Mesothelial cell of epicardium (in vitro differentiated cells): ENCODE results near the gene GNG3. TPM values are rescaled to one million over a fixed set of nuclear protein-coding genes. Genes with fewer than 3 reads are reported as not detected.
A peak's percentile ranks its signal among the peaks of the same experiment; 100 is the strongest.

ENCODE experiments used
- DNase-seq, 2 experiments: peaks; one replicate each; pipeline ENCODE4 v3.0.0; 2021; ENCODE audit warnings: low spot score in 2 of 2; ENCODE audit not compliant: unreplicated experiment in 2 of 2
- H3K27ac Mint-ChIP-seq: 2 replicates; pipeline ENCODE4 v1.8.0; 2021; ENCODE audit warnings: mixed read lengths
- H3K27me3 Mint-ChIP-seq: 2 replicates; pipeline ENCODE4 v1.8.0; 2021; ENCODE audit warnings: low read depth, mixed read lengths
- H3K36me3 Mint-ChIP-seq: 2 replicates; pipeline ENCODE4 v1.8.0; 2021; ENCODE audit warnings: mixed read lengths
- H3K4me1 Mint-ChIP-seq: 2 replicates; pipeline ENCODE4 v1.8.0; 2021; ENCODE audit warnings: mixed read lengths
- H3K4me3 Mint-ChIP-seq: 2 replicates; pipeline ENCODE4 v1.8.0; 2021; ENCODE audit warnings: mild to moderate bottlenecking, moderate library complexity, mixed read lengths
- H3K9me3 Mint-ChIP-seq: 2 replicates; pipeline ENCODE4 v1.8.0; 2021; ENCODE audit warnings: mixed read lengths
- CTCF ChIP-seq: fragments of 200-600 bp; sonication (generic); IDR thresholded peaks from one replicate; pipeline ENCODE4 v1.5.0; 2021; ENCODE audit warnings: antibody characterized with exemption; ENCODE audit not compliant: unreplicated experiment
- total RNA-seq: library from RNA; stranded (reverse); gene quantifications from 3 replicates; pipeline ENCODE4 v1.2.1, GENCODE V29; 2021

The GNG3 gene
- total RNA-seq, 1 donor from 2014 or later: 1.5 TPM

GRCh38 chr11:62708392-62708791 is 916 bp downstream of the GNG3 start:
- H3K36me3 Mint-ChIP-seq: peaks cover 11% of the 10 kb centered on the region
- no peak for TF ChIP-seq CTCF
- peak overlapping the region; percentile 98 for H3K27ac Mint-ChIP-seq
- H3K27me3 Mint-ChIP-seq: no peaks in the 10 kb centered on the region
- peak overlapping the region; percentile 86 for H3K4me3 Mint-ChIP-seq
- no peaks in the 10 kb centered on the region for H3K9me3 Mint-ChIP-seq
- no peak for DNase-seq
- peaks cover 46% of the 10 kb centered on the region for H3K4me1 Mint-ChIP-seq

- no peak for TF ChIP-seq CTCF
- Mint-ChIP-seq H3K4me1 (peaks cover 46% of the 10 kb centered on the region), H3K36me3 (peaks cover 14% of the 10 kb centered on the region), H3K9me3 (no peaks in the 10 kb centered on the region), H3K27ac (peak overlapping the region; percentile 98), H3K4me3 (peak overlapping the region; percentile 86), H3K27me3 (no peaks in the 10 kb centered on the region)
- DNase-seq: peak in 1 of 2 experiments; percentile 41
Observed at GRCh38 chr11:62708793-62709192, 1.3 kb downstream of the GNG3 start.

- Mint-ChIP-seq H3K4me3 (peak overlapping the region; percentile 86), H3K4me1 (peaks cover 46% of the 10 kb centered on the region), H3K27ac (peak overlapping the region; percentile 98), H3K36me3 (peaks cover 17% of the 10 kb centered on the region), H3K9me3 (no peaks in the 10 kb centered on the region), H3K27me3 (no peaks in the 10 kb centered on the region)
- TF ChIP-seq CTCF: no peak
- DNase-seq: peak; percentile 87 to 92
Observed at GRCh38 chr11:62709247-62710000, 1.9 kb downstream of the GNG3 start.

GRCh38 chr11:62710001-62710345 is 2.5 kb downstream of the GNG3 start:
- H3K36me3 Mint-ChIP-seq: peaks cover 17% of the 10 kb centered on the region
- H3K27me3 Mint-ChIP-seq: no peaks in the 10 kb centered on the region
- TF ChIP-seq CTCF: no peak
- DNase-seq: no peak
- H3K9me3 Mint-ChIP-seq: no peaks in the 10 kb centered on the region
- H3K27ac Mint-ChIP-seq: peak overlapping the region; percentile 98
- peaks cover 46% of the 10 kb centered on the region for H3K4me1 Mint-ChIP-seq
- peak overlapping the region; percentile 86 for H3K4me3 Mint-ChIP-seq

- Mint-ChIP-seq H3K4me1 (peaks cover 26% of the 10 kb centered on the region), H3K27me3 (no peaks in the 10 kb centered on the region), H3K4me3 (no peak overlapping the region), H3K9me3 (no peaks in the 10 kb centered on the region), H3K27ac (peak overlapping the region; percentile 9), H3K36me3 (peaks cover 30% of the 10 kb centered on the region)
- no peak for DNase-seq
- TF ChIP-seq CTCF: no peak
Observed at GRCh38 chr11:62712276-62712812, 4.9 kb downstream of the GNG3 start.
